Dermis microvascular lymphatic vessel endothelial cell (primary cell): ENCODE measurements around the gene FAM98B. TPM values are rescaled to one million over a fixed set of nuclear protein-coding genes. Genes with fewer than 3 reads are reported as not detected.
"Not testable (repeated sequence)": the region's sequence is repeated elsewhere in the genome, so short reads cannot be mapped to it uniquely, and the experiment has no call there.

Experiments used
- DNase-seq, 2 donors: peaks; one replicate each; pipeline versions ENCODE4 v3.0.0 to v3.0.0-alpha.2; 2010; ENCODE audit warnings: low read depth in 2 of 2
- total RNA-seq: library from RNA; depleted of rRNA; stranded (reverse); fragments of >200 nt; gene quantifications from 2 replicates; pipeline ENCODE4 v1.2.1, GENCODE V29; 2014

FAM98B gene
- 4.9 and 5.9 TPM in 2 replicates for total RNA-seq

DNA sequence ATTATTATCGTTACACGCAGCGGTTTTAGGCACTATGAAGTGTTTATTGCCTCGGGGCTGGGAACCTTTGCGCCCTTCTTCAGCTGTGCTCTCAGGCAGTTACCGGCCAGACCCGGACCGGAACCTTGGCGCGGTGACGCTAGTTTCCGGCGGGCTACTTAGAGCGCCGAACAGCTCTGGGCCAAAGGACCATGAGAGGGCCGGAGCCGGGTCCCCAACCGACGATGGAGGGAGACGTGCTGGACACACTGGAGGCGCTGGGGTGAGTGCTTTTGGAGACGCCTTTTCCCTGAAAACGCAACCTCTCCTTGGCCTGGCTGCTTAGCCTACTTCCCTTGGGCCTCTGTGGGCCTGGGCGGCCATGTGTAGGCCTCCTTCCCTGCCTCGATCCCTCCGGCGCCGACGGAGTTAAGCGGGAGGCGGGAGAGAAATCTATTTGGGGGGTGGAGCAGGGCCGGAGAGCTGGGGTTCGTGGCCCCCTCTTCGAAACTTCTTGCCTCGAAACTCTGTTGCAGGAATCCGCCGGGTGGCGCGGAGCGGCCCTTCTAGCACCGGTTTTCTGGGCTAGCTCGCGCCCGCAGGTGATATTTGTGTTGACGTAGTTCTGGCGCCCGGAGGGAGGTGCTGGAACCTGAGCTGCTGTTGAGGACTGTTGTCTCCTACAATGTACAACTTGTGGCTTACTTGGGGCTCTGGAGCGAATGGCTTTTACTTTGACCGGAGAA lies at the start of gene FAM98B:
Gene FAM98B, plus strand, starts transcription at position 157 of the 725 bp plus-strand sequence. Its CDS starts 35 bp downstream, at position 192.
- DNase-seq: peak; percentile 66 to 86

GRCh38 chr15:38406436-38406835 lies 47.5 kb upstream of the FAM98B start:
- no peak for DNase-seq

- no peak for DNase-seq
These were observed 45.4 kb upstream of the FAM98B start for GRCh38 chr15:38408576-38408975.

DNA sequence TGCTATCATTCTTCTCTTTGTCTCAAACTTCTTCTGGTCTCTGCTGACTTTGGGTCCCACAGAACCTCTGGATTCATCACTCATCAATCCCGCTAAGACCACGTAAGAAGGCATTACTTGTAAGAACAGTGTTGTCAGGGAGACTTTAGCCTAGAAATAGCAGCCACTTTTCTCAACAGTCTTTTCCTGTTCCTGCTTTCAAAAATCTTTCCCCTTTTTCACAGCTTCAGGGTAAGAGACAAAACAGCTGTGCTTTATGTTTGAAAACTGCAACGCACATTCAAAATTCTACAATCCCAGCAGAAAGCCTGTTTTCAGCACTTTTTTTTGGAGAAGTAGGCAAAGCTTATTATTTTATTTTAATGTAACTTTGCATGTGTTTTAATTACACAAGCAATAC lies 42.0 kb upstream of the FAM98B start:
- DNase-seq: no peak

DNA sequence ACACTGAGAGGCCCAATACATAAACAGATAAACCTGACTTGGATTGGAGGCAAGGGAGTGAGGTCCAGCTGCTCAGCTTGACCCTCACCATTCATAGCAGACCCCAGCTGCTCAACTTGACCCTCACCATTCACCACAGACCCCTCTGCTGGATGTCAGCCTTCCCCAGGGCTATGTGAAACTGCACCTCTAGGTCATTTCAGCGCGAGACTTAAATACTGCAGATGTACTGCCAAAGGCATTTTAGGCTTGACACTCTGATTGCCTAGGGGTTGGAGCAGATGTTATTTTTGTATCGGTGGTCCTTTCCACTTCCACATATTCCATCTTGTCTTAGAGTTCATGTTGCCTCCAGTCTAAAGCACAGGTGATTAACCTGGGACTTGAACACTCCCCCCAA lies 41.5 kb upstream of the FAM98B start:
- DNase-seq: no peak

DNA sequence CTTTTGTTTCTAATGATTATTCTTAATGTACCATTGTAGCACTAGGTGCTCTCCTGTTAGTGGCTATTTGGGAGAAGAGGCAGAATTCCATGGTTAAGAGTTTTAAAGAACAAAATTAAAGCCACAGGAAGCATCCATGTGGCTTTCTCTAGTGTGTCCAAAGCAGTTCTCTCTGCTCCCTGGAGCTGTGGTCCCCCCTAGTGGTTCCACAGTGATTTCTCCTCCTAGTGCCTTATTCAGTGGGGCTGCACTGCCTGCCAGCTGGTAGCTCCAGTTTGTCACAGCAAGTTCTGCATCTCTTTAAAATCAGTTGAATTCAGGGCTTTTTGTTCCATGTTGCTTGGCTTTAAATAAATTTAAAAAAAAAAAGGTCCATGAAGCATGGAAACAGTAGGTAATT lies 39.6 kb upstream of the FAM98B start:
- DNase-seq: peak; percentile 10 to 68

- no peak for DNase-seq
These were observed 32.7 kb upstream of the FAM98B start for GRCh38 chr15:38421069-38421690.

DNA sequence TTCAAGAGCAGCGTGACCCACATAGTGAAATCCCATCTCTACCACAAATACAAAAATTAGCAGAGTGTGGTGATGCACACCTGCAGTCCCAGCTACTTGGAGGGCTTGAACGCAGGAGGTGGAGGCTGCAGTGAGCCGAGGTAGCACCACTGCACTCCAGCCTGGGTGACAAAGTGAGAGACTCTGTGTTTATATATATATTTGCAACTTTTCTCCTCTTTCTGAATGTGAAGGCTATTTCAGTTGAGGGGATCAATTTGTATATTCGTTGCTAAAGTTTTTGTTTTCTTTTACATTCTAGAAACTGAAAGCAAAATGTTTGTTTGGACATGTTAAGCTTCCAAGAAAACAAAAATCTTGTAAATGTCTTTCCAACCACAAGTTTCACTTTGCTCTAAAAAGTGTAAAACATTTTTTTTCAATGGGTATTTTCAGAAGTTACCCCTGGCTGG lies 29.8 kb upstream of the FAM98B start:
- DNase-seq: no peak

DNA sequence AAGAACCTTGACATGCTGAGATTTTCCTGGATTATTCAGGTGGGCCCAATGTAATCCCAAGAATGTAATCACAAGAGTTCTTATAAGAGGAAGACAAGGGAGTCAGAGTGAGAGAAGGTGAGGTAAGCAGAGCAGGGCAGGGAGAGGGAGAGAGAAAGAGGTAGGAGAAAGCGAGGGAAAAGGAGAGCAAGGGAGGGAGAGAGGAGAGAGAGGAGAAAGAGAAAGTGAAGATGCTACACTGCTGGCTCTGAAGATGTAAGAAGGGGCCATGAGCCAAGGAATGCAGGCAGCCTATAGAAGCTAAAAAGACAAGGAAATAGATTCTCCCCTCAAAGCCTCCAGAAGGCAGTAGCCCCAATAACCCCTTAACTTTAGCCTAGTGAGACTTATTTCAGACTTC lies 28.7 kb upstream of the FAM98B start:
- no peak for DNase-seq

GRCh38 chr15:38427380-38427779 lies 26.5 kb upstream of the FAM98B start:
- no peak for DNase-seq

- no peak for DNase-seq
These were observed 23.7 kb upstream of the FAM98B start for GRCh38 chr15:38430106-38430760.

DNA sequence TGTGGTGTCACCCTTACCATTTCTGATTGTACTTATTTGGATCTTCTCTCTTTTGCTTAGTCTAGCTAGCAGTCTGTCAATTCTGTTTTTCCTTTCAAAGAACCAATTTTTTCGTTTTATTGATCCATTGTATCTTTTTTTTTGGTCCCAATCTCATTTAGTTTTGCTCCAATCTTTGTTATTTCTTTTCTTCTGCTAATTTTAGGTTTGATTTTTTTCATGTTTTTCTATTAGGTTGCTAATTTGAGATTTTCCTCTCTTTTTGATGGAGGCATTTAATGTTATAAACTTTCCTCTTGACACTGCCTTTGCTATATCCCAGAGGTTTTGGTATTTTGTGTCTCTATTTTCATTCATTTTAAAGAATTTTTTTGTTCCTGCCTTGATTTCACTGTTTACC lies 16.9 kb upstream of the FAM98B start:
- no peak for DNase-seq

DNA sequence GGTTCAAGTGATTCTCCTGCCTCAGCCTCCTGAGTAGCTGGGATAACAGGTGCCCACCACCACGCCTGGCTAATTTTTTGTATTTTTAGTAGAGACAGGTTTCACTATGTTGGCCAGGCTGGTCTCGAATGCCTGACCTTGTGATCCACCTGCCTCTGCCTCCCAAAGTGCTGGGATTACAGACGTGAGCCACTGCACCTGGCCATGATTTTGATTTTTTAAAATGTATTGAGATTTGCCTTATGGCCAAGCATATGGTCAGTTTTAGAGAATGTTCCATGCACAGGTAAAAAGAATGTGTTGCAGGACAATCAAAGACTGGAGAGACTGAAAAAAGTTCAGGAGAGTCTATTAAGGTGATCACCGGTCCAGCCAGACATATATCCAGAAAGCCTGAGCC lies 16.3 kb upstream of the FAM98B start:
- not testable (repeated sequence) for DNase-seq

GRCh38 chr15:38438031-38438986 lies 15.6 kb upstream of the FAM98B start:
- DNase-seq: no peak

DNA sequence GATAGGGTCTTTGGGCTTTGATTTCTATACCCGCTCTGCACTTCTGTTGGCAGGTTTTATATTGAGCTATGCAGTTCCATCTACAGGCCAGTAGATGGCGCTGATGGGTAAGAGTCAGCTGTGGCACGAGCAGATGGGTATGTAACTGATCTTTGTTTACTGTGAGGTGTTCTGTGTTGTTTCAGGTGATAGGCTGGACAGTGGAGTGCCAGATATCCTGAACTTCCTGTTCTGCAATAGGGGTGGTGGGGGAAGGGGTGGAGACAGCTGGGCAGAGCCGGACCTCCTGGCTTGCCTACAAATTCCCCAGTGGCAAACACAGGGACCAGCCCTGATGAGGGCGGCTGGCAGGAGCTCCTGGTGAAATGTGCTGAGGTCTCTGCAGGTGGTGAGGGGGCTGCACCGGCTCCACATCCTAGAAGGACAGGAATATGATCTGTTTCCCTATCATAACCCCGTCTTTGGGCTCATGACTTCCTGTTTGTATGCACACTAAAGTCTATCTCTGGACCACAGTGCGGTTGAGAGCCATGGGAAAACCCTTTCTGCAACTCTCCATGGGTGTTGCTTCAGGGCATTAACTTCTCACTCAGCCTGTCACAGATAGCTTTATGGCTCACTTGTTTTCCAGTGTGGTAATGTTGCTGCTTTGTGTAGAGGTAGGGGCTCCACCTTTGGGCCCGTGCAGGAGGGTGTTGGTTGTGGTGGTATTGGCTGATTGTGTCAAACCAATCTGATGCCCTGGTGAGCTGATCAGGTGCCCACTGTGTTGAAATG lies 13.4 kb upstream of the FAM98B start:
- peak; percentile 71 to 78 for DNase-seq

DNA sequence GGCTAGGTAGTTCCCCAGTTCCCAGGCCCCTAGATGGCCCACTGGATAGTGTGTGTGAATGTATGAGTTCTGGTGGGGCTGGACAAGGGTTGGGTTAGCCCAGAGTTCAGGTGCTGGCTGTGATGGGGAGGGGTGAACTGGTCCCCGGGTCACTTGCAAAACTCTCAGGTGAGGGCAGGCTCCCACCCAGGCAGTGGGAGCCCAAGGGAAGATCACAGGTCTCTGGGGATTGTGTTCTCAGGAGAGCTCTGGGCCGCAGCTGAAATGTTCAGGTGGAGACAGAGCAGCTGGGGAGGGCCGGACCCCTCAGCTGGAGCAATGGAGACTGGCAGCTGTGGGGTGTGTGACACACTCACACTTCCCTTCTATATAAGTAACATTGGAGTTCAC lies 12.8 kb upstream of the FAM98B start:
- DNase-seq: no peak

- peak in 1 of 2 donors; percentile 19 for DNase-seq
These were observed 766 bp downstream of the FAM98B start for GRCh38 chr15:38454696-38455090.

GRCh38 chr15:38455092-38455491 lies 1.2 kb downstream of the FAM98B start:
- DNase-seq: peak in 1 of 2 donors; percentile 3

GRCh38 chr15:38458646-38459045 lies 4.7 kb downstream of the FAM98B start:
- DNase-seq: no peak

- no peak for DNase-seq
These were observed 5.6 kb downstream of the FAM98B start for GRCh38 chr15:38459480-38459879.

DNA sequence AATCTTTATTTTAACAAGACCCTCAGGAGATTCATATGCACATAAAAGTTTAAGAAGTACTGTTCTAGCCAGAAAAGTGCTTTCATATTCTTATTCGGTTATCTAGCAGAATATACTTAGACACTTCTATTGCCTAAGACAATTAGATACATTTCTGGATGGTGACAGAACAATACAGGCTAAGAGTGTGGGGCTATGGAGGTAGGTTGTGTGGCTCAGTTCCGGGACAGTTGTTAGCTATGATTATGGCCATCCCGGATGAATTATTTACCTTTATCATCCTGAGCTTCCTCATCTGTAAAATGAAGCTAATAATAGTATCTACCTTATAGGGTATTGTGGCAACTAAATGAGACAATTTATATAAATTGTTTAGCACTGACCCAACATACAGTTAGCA lies 6.6 kb downstream of the FAM98B start:
- DNase-seq: no peak
